Adrenal gland (tissue), 12 donors: ENCODE results near the gene GLT8D2. TPM values are rescaled to one million over a fixed set of nuclear protein-coding genes. Genes with fewer than 3 reads are reported as not detected.
A peak's percentile ranks its signal among the peaks of the same experiment; 100 is the strongest.

Experiments
- DNase-seq, 7 donors: peaks; one replicate each; pipeline ENCODE4 v3.0.0-alpha.2; 2019 to 2020
- H3K27ac ChIP-seq, 5 donors: fragments of 200-600 bp; sonication (generic) in 4 of 5; 1 replicate in 3 of 5; 2 replicates in 2 of 5; pipeline versions ENCODE4 v1.5.1 to v1.8.0; 2016 to 2020; ENCODE audit warnings: mild to moderate bottlenecking in 1 of 5
- H3K27me3 ChIP-seq: fragments of 200-600 bp; 2 replicates; pipeline ENCODE4 v1.8.0; 2021
- H3K36me3 ChIP-seq, 2 donors: fragments of 200-600 bp; replicated peaks in 1 of 2; 1 replicate in 1 of 2; 2 replicates in 1 of 2; pipeline versions ENCODE4 v1.5.1 to v1.8.0; 2018 to 2022
- H3K4me1 ChIP-seq, 2 donors: fragments of 200-600 bp; replicated peaks in 1 of 2; 1 replicate in 1 of 2; 2 replicates in 1 of 2; pipeline versions ENCODE4 v1.5.1 to v1.8.0; 2018 to 2021
- H3K4me3 ChIP-seq, 4 donors: fragments of 200-600 bp; sonication (generic) in 3 of 4; one replicate each; pipeline ENCODE4 v1.5.1; 2016 to 2018
- H3K9me3 ChIP-seq, 3 donors: fragments of 200-600 bp; sonication (generic) in 1 of 3; replicated peaks in 1 of 3; 1 replicate in 2 of 3; 2 replicates in 1 of 3; pipeline versions ENCODE4 v1.5.1 to v1.8.0; 2016 to 2021
- POLR2A ChIP-seq, 2 donors: fragments of 450-650 bp; IDR thresholded peaks; one replicate each; pipeline ENCODE4 v1.6.1; 2017; ENCODE audit warnings: antibody characterized with exemption in 2 of 2, mild to moderate bottlenecking in 2 of 2, moderate library complexity in 1 of 2
- WGBS, 4 donors: extraction: QIAGEN DNeasy Blood & Tissue Kit in 2 of 4; methylation state at CpG; one replicate each; pipeline versions ENCODE4 v1.1.5 to v1.1.7; 2013 to 2017; 5-methylcytosine and 5-hydroxymethylcytosine counted together
- intact Hi-C, 2 donors: fragments of 100-400 bp; cut with DNase I; formaldehyde crosslinking; loops; one replicate each; pipeline versions ENCODE4 v1.14.1 to v1.15.0; 2022 to 2023
- polyA plus RNA-seq, 3 donors: library from polyadenylated mRNA; stranded (reverse); fragments of 200-250 nt in 2 of 3; fragments of 350-450 nt in 1 of 3; fragmentation: Illumina TruSeq in 1 of 3; extraction: RNeasy Lipid Tissue Mini Kit (QIAGEN cat#74804) in 1 of 3; gene quantifications; one replicate each; pipeline ENCODE4 v1.2.3, GENCODE V29; 2013 to 2014
- total RNA-seq, 9 donors: library from RNA; depleted of rRNA in 4 of 9; stranded (reverse); fragments of >200 nt in 4 of 9; fragments of 120-200 nt in 1 of 9; fragmentation: NEBNext Ultra II Directional in 1 of 9; extraction: Animal tissue kit (Norgen Biotek cat#: 25700) in 1 of 9; gene quantifications; one replicate each; pipeline versions ENCODE4 v1.1.0 to v1.2.4, GENCODE V29; 2013 to 2023
- TF ChIP-seq, protein P1 (sequence below), 6 experiments: fragments of 450-650 bp in 4 of 6; fragments of 200-600 bp in 2 of 6; sonication (generic) in 1 of 6; IDR thresholded peaks; 1 replicate in 5 of 6; 2 replicates in 1 of 6; pipeline versions ENCODE4 v1.5.1 to v1.8.0; 2016 to 2021; ENCODE audit warnings: antibody characterized with exemption in 6 of 6, mild to moderate bottlenecking in 2 of 6, moderate library complexity in 1 of 6
- donor health status: healthy with polysubstance abuse.
- donor health status: Bipolar disorder and iron deficiency.
- donor health status: DM: yes; HTN: yes; CAD: no.
- donor health status: DM: no; HTN: no; CAD: no.
- donor health status: DM: no; HTN: no; CAD: no.
- donor health status: DM: yes; HTN: yes; CAD: no.

GLT8D2 gene
- total and polyA plus RNA-seq, 12 donors: 6.3 to 21.2 (median 14.1) TPM

DNA sequence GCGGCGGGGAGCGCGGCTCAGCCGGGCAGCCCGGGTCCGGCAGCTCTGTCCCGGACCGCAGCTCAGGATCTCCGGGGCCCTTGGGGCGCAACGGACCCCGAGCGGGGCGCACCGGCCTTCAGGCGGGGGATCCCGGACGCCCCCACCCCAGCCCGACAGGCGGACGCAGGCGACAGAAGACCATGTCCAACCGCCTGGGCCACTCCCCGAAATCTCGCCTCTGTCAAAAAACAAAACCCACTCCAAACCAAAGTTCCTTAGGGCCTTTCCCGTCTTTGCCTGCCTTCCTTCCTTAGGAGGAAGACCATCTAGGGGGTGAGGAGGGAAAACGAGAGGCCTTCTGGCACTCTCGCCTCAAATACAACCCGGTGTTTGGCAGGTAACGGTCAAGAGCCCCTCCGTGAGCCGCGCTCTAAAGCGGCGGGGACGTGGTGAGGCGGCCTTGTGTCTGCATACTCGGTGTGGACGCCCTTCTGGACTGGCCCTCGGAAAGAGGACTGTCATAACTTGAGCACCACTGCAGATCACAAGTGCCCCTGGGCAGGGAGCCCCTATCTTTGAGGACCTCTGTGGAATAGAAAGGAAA is 14.9 kb upstream of the GLT8D2 start:
- H3K27ac ChIP-seq: peak overlapping the region in 4 of 5 donors; percentile 46 to 84 (median 78)
- peaks cover 0 to 14% of the 10 kb centered on the region in 2 donors for H3K36me3 ChIP-seq
- DNase-seq: peak; percentile 23 to 59 (median 36)
- H3K9me3 ChIP-seq: no peaks in the 10 kb centered on the region
- 0 to 1% (median 0%) methylated on average over 9 to 41 of the region's 41 CpGs for WGBS, 4 donors
- TF ChIP-seq, protein P1, sequence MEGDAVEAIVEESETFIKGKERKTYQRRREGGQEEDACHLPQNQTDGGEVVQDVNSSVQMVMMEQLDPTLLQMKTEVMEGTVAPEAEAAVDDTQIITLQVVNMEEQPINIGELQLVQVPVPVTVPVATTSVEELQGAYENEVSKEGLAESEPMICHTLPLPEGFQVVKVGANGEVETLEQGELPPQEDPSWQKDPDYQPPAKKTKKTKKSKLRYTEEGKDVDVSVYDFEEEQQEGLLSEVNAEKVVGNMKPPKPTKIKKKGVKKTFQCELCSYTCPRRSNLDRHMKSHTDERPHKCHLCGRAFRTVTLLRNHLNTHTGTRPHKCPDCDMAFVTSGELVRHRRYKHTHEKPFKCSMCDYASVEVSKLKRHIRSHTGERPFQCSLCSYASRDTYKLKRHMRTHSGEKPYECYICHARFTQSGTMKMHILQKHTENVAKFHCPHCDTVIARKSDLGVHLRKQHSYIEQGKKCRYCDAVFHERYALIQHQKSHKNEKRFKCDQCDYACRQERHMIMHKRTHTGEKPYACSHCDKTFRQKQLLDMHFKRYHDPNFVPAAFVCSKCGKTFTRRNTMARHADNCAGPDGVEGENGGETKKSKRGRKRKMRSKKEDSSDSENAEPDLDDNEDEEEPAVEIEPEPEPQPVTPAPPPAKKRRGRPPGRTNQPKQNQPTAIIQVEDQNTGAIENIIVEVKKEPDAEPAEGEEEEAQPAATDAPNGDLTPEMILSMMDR (IDR thresholded peaks at IDR 0.05): no peak
- TF ChIP-seq POLR2A (IDR thresholded peaks at IDR 0.05): no peak
- H3K27me3 ChIP-seq: no peaks in the 10 kb centered on the region
- peak overlapping the region; percentile 70 to 96 (median 82) for H3K4me3 ChIP-seq
- peaks cover 8 to 22% of the 10 kb centered on the region in 2 donors for H3K4me1 ChIP-seq
- intact Hi-C loops: no loop called here

DNA sequence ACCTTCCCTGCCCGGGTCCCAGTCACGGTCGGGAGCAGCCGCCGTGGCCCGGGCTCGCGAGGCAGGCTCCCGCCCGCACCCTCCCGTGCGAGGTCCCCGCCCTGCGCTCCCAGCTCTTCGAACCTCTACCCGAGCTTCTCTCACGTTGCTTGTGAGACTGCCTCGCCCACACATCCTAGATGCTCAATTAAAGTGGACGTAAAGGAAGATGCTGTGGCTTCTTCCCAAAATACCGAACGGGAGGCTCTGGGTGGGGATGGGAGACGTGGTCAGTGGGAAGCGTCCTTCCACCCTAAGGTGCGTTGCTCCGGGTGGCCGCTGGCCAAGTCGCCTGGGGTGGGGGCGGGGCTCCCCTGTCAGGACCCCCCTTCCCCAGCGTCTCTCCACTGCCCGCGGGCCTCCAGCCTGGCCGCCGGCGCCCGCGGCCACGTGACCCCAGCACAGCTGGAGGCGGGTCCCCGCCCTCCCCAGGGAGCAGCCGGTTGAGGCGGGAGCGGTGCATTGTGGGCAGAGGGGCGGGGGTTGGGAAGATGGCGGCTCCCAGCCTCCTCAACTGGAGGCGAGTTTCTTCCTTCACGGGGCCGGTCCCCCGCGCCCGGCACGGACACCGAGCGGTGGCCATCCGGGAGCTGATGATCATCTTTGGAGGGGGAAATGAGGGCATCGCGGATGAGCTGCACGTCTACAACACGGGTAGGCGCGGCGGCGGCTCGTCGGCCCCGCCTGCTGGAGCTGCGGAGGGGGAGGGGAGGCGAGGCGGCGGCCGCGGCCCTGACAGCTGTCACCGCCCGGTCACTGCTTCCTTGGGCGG is 14.2 kb upstream of the GLT8D2 start, which contains the start of gene HCFC2:
Gene HCFC2 (plus strand): TSS at position 501 of the 811 bp plus-strand sequence. CDS start 30 bp downstream, at position 531.
- intact Hi-C loops: no loop called here
- 0 to 1% (median 0%) methylated on average over 22 to 74 of the region's 74 CpGs; no CpG with 5 or more reads in 1 of the 4 donors for WGBS, 4 donors

DNA sequence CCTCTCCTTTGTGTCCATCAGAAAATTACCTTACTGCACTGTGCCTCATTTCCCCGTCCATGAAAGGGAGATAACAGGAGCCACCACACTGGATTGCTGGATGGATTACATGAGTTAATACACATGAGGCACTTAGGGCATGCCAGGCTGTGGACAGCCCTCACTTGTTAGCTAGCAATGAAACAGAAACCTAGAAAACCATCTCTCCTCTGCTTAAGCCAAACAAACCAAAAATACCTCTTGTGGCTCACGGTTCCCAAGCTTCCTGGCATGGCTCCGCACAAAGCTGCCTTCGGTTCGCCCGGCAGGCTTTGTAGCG is 13.7 kb upstream of the GLT8D2 start:
- Histone ChIP-seq H3K4me1 (peaks cover 8 to 22% of the 10 kb centered on the region in 2 donors), H3K36me3 (peaks cover 0 to 9% of the 10 kb centered on the region in 2 donors), H3K9me3 (no peaks in the 10 kb centered on the region), H3K27me3 (no peaks in the 10 kb centered on the region), H3K4me3 (peak overlapping the region; percentile 70 to 96 (median 82)), H3K27ac (peak overlapping the region; percentile 46 to 84 (median 74))
- intact Hi-C loops: no loop called here
- no peak for TF ChIP-seq POLR2A (IDR thresholded peaks at IDR 0.05)
- TF ChIP-seq, protein P1 (IDR thresholded peaks at IDR 0.05): no peak
- WGBS, 4 donors: 0 to 1% (median 0%) methylated on average over 5 to 7 of the region's 7 CpGs
- peak in 2 of 7 donors; percentile 32 to 49 for DNase-seq

More for the DNA sequence above, 14.2 kb upstream of the GLT8D2 start, which contains the start of gene HCFC2:
- H3K4me3 ChIP-seq: peak within 1 kb of the TSS; percentile 70 to 96 (median 82)
- peaks cover 0 to 14% of the 10 kb centered on the region in 2 donors for H3K36me3 ChIP-seq
- TF ChIP-seq POLR2A (IDR thresholded peaks at IDR 0.05): peak; percentile 34 to 43
- TF ChIP-seq, protein P1 (IDR thresholded peaks at IDR 0.05): no peak
- H3K27me3 ChIP-seq: no peaks in the 10 kb centered on the region
- peak; percentile 90 to 95 (median 92) for DNase-seq
- H3K27ac ChIP-seq: peak within 1 kb of the TSS; percentile 46 to 84 (median 74)
- peaks cover 8 to 22% of the 10 kb centered on the region in 2 donors for H3K4me1 ChIP-seq
- H3K9me3 ChIP-seq: no peaks in the 10 kb centered on the region

DNA sequence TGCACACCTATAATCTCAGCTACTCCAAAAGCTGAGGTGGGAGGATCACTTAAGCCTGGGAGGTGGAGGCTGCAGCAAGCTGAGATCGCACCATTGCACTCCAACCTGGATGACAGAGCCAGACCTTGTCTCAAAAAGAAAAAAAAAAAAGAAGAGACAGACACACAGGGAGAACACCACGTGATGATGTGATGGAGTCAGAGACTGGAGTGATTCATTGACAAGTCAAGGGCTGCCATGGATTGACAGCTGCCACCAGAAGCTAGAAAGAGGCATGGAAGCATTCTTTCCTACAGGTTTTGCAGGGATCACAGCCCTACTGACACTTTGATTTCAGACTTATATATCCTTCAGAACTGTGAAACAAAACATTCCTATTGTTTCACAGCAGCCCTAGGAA is 10.8 kb upstream of the GLT8D2 start:
- Histone ChIP-seq H3K27me3 (no peaks in the 10 kb centered on the region), H3K27ac (no peak overlapping the region), H3K4me1 (peaks cover 8 to 21% of the 10 kb centered on the region in 2 donors), H3K4me3 (no peak overlapping the region), H3K9me3 (no peaks in the 10 kb centered on the region), H3K36me3 (no peaks in the 10 kb centered on the region)
- no peak for TF ChIP-seq POLR2A (IDR thresholded peaks at IDR 0.05)
- TF ChIP-seq, protein P1 (IDR thresholded peaks at IDR 0.05): no peak
- DNase-seq: no peak
- 34 to 54% (median 44%) methylated on average over 2 of the region's 2 CpGs for WGBS, 4 donors
- intact Hi-C loops: no loop called here
